ENCODE measurements around the gene TEDC2.
"Not testable (repeated sequence)": the region's sequence is repeated elsewhere in the genome, so short reads cannot be mapped to it uniquely, and the experiment has no call there.

The TEDC2 gene

DNA sequence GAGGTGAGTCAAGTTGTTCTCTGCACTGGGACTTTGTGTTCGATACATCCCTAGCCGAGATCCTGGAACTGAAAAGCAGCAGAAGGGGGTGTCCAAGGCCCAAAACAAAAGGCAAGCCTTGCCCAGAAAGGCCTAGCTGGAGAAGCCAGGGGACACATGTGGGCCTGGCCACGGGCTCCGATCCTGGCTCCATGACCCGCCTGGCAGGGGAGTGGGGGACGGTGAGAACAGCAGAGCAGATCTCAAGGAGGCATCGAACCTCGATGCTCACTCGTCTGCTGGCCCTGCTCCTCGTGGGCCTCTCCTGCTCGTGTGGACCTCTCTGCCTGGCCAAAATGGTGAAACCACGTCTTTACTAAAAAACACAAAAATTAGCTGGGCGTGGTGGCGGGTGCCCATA, 21.8 kb upstream of the TEDC2 start:
- DNase-seq = no peak

DNA sequence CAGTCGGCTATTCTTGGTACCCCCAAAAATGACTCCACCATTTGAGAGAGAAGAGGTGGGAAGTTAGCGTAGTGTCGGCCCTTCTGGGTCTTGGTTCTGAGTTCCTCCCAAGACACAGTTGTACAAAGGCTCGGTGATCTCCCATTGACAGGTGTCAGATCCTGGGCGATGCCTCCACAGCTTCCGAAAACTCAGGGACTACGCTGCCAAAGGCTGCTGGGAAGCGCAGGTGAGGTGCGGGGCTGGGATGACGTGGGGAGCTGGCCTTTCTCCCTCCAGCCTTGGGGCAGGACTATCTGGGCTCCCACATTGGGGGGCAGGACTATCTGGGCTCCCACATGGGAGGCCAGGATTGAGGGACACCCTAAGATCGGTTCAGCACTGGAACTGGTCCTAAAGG, 20.3 kb upstream of the TEDC2 start:
- no peak for DNase-seq

DNA sequence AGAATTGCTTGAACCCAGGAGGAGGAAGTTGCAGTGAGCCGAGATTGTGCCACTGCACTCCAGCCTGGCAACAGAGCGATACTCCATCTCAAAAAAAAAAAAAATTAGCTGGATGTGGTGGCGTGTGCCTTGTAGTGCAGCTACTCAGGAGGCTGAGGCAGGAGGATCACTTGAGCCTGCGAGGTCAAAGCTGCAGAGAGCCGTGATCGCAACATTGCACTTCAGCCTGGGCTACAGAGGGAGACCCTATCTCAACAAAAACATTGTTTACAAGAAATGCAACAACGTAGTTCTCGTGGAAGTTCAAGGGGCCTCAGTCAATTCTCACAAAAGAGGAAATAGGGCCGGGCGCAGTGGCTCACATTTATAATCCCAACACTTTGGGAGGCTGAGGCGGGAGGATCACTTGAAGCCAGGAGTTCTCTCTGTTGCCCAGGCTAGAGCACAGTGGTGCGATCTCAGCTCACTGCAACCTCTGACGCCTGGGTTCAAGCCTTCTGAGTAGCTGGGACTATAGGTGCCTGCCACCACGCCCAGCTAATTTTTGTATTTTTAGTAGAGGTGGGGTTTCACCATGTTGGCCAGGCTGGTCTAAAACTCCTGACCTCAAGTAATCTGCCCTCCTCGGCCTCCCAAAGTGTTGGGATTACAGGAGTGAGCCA, 18.6 kb upstream of the TEDC2 start:
- DNase-seq = not testable (repeated sequence)

DNA sequence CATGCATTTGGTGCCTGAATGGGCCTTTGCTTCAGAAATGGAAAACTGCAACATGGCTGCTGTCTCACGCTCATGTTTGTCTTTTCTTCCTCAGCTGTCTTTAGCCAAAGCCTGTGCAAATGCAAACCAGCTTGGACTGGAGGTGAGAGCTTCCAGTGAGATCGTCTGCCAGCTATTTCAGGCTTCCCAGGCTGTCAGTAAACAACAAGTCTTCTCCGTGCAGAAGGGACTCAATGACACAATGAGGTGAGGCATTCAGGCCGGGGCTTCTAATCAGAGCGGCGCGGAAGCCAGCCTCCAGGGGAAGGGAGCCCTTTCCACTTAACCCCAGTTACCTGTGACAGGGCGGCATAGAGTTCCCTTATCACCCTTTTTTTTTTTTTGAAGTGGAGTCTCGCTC, 16.4 kb upstream of the TEDC2 start:
- DNase-seq = no peak

DNA sequence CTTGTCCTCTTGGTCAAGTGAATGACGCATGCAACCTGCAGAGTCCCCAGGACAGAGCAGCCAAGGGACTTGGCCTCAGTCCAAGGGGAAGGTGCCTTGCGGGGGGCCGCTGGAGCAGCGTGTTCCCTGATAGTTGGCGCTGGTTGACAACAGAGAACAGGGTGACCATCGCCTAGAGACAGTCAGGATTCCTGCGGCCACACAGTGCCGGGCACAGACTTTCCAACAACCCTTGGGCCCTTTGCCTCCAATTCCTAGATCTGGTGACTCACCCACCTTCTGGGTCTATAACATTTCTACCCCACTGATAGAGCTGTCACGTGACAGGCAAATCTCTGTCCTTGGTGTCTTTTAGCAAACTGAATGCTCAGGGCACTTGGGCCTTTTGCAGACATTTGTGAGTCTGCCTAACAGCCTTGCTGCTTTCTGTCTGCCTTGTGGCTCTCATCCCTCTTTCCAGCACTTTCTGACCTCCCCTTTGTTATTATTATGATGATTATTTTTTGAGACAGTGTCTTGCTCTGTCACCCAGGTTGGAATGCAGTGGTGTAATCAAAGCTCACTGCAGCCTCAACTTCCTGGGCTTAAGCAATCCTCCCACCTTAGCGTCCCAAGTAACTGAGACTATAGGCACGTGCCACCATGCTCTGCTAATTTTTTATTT, 11.9 kb upstream of the TEDC2 start:
- no peak for DNase-seq

DNA sequence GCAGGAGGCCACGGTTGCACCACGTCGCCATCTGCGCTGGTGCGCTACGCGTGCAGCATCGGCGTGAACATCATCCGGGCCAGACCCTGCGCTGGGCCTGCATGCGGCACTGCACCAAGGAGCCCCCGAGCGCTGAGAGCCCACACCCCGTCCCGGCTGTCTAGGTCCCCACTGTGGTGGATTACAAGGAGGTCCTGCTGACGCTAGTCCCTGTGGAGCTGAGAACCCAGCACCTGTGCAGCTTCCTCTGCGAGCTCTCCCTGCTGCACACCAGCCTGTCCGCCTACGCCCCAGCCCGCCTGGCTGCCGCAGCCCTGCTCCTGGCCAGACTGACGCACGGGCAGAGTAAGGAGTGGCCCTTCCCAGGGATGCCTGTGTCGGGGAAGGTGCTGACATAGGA, 10.8 kb upstream of the TEDC2 start:
- no peak for DNase-seq

DNA sequence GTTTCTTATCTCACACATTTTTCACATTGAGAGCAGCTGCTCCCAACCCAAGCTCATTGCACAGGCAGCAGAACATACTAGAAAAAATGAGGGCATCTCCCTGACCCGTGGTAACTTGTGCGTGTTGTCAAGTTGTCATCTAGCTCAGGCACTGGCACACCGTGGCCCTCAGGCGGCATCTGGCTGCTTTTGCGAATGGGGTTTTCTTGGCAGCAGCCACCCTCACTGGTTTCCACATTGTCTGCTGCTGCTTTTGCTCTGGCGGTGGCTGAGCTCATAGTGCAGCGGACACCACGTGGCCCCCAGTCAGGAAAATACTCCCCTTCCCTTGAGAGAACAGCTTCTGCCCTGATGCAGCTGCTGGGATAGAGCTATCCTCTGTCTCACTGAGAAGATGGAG, 9.4 kb upstream of the TEDC2 start:
- no peak for DNase-seq

DNA sequence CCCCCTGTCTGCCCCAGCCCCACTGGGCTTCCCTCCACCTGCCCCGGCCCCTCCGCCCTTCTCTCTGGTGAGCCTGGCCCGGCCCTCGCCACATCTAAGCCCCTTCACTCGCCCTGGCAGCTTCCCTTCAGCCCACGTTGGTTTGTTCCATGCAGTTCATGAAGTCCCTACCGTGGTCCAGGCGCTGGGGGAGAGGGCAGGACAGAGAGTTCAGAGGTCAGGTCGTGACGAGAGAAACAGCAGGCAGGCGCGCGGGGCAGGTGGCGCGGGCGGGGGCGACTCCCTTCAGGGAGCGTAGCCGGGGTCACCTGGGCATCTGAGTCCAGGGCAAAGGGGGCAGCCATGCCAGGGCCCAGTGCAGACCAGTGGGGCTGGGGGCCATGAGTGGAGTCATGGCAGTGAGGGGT, 8.9 kb upstream of the TEDC2 start:
- no peak for DNase-seq

DNA sequence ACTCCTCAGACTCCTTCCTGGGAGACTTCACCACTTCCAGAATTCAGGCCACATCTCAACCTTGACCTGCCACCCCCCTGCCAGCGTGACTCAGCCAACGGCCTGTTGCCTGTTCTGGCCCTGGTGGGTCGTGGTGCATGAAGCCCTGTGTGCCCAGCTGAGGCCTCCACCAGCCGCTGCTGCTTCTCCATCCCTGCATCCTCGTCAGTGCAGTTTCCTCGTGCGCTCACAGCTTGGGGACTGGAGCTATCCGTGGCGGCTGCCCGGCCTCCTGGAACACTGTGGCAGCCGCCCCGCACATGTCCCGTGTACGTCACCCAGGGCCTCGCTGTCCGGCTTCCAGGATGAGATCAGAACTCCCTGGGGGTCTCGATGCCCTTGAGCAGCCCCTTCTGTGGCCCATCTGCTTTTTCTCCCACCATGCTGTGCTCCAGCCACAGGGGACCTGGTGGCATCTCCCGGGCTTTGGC, 8.0 kb upstream of the TEDC2 start:
- DNase-seq = no peak

DNA sequence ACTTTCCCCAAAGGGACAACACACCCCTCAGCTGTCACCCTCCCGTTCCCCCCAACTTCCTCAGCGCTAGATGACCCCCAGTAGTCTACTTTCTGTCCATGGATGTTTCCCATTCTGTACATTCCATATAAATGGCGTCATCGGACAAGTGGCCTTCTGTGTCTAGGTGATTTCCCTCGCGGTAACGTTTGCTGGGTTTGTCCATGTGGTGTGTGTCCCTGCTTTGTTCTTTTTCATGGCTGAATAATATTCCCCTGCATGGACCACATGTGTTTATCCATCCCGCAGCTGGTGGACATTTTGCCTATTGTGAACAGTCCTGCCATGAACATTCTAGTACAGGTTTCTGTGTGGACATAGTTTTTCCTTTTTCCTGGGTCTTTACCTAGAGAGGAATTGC, 7.3 kb upstream of the TEDC2 start:
- no peak for DNase-seq

DNA sequence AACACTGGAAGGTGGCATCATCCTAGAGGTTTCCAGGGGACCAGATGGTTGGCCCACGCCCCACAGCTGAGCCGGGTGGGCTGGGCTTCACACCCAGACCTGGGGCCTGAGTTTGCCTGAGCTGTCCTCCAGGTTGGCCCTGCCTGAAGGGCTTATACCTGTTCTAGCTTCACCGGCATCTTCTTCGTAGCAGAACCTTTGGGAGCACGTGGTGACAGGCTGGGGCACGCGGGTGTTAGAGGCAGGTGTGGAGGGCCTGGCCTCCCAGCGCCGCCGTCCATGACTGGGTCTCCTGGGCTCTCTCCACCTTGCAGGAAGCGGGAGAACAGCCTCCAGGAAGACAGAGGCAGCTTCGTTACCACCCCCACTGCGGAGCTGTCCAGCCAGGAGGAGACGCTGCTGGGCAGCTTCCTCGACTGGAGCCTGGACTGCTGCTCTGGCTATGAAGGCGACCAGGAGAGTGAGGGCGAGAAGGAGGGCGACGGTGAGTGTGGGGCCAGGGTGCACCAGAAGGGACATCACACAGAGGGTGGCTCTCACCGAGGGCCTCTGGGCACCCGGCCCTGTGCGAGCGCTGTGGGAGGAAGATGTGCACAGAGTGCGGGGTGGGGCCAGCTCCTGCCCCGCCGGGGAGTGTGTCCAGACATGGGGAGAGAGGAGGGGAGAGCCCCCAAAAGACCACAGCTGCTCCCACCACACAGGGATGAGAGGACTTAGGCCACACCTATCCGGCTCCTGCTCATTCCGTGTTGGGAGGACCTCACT, 4.6 kb upstream of the TEDC2 start:
- no peak for DNase-seq

DNA sequence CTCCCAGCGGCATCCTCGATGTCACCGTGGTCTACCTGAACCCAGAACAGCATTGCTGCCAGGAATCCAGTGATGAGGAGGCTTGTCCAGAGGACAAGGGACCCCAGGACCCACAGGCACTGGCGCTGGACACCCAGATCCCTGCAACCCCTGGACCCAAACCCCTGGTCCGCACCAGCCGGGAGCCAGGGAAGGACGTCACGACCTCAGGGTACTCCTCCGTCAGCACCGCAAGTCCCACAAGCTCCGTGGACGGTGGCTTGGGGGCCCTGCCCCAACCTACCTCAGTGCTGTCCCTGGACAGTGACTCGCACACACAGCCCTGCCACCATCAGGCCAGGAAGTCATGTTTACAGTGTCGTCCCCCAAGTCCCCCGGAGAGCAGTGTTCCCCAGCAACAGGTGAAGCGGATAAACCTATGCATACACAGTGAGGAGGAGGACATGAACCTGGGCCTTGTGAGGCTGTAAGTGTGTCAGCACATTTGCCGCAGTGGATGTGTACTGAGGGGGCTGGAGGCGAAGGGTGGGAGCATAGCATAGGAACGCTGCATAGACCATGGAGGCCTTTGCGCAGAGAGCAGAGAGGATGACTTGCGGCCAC, 3.3 kb upstream of the TEDC2 start:
- DNase-seq = no peak

DNA sequence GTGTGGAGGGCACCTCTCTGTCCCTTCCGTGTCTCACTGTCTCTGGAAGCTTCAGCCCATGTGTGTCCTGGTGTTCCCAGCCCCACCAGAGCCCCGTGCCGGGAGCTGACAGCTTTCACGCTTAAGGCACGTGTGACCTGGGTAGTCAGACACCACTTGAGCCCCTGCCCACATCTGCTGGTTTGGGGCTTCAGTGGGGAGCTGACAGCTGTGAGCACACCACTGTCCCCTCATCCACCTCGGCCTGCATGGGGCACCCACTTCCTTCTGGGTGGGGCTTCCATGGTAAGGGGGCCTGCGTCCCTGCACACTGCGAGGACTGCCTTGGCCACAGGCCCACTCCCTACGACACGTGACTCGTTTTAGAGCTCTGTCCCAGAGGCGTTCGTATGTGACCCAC, 2.6 kb upstream of the TEDC2 start:
- no peak for DNase-seq

DNA sequence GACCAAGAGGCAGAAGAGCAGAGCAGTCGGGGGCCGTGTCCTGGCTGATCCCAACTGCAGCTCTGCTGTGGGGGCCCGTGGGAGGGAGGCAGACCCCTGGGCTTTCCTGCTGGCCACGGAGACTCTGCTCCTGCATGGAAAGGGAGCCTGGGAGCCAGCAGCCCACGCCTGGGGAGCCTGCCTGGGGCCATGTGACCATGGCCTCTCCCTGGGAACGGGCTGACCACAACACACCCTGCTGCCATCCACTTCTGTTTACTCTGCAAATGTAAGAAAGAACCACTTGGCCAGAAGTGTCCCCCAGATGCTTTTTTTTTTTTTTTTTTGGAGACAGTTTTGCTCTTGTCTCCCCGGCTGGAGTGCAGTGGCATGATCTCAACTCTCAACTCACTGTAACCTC, 2.0 kb upstream of the TEDC2 start:
- DNase-seq = no peak

DNA sequence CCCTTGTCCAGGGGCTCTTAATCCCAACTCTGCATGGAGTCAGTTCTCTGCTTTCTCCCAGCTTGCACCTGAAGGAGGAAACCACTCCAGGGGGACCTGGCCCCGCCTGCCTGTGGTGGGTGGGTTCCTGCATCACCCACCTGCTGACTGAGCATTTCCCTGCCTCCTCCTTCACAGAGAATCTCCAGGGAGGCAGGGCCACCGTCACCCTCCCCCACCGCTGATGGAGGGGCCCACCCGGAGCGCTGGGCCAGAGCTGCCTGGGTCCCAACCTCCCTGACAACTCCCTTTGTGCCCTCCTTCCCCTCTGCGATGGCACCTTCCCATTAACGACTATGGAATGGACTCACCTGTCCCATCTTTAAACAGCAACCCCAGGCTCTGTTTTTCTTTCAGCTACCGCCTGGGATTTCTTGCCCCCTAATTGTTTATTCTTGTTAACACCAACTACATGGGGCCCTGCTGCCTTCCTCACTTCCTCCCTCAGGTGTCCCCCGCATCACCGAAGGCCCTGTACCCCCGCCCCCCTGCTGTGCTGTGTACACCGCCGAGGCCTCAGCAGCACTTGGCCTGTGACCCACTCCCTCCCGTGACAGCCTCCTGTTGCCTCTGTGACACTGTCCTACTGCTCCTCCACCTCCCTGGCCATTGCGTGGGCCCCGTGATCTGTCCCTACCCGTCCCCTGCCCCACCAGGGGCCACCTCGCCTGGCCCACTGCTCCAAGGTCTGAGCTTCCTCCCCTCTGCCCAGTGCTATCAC, 842 bp upstream of the TEDC2 start:
- no peak for DNase-seq

DNA sequence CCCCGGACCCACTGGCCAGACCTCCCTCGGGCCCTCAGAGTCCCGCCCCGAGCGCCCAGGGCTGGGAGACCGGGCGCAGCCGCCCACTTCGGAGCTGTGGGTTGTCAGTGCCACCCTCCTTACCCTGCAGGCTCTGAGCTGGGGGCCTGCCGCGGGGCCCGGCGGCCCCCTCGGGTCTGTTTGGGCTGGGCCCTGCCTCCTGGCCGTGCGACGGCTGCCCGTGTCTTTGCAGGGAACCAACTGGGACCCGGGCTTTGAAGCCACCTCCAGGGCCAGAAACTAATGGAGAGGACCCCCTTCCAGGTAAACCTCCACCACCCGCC, 443 bp downstream of the TEDC2 start:
- DNase-seq = no peak

DNA sequence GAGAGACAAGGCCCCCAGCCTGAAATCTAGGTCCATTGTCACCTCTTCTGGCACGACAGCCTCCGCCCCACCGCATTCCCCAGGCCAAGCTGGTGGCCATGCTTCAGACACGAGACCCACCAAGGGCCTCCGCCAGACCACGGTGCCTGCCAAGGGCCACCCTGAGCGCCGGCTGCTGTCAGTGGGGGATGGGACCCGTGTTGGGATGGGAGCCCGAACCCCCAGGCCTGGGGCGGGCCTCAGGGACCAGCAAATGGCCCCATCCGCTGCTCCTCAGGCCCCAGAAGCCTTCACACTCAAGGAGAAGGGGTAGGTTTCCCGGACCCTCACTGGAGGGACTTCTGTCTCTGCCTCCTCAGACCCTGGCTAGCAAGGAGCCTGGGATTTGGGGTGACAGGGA, 1.0 kb downstream of the TEDC2 start:
- DNase-seq = no peak

DNA sequence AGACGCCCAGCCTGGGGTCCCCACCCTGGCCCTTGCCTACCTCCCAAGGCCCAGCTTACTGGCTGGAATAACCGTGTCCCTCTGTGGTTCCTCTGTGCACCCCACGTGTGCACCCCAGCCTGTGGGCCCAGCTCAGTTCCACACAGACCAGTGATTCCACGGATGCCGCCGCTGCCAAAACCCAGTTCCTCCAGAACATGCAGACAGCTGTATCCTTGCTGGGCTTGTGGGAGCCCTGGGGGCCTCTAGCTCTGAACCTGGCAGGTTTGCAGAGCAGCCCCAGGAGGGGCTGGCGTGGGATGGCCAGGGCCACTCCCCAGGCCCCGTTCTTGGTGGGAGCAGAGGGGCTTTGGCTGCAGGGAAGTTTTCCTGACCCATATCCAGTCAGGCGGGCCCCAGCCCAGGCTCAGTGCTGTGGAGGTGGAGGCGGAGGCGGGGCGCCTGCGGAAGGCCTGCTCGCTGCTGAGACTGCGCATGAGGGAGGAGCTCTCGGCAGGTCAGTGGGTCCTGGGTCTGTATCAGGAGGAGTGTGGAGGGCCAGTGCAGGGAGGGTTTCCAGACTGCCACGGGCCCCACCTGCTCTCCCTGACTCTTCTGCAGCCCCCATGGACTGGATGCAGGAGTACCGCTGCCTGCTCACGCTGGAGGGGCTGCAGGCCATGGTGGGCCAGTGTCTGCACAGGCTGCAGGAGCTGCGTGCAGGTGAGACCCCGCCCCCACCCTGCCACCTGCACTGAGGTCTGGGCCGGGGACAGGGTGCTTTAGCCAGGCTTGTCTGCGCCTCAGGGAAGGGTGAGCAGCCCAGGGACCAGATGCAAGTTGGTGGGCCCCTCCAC, 2.3 kb downstream of the TEDC2 start:
- DNase-seq = no peak

DNA sequence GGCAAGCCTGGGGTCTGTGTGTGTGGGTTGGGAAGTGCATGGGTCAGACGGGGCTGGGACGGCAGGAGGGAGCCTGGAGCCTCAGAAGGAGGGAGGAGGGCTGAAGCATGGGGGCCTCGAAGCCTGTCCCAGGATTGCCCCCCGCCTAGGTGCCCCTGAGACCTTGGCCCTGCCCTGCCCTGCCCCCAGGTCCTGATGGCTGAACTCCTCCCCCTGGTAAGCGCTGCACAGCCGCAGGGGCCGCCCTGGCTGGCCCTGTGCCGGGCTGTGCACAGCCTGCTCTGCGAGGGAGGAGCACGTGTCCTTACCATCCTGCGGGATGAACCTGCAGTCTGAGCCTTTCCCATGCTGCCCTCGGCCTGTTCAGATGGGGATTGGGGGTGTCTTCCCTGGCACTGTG, 4.4 kb downstream of the TEDC2 start:
- DNase-seq = no peak

DNA sequence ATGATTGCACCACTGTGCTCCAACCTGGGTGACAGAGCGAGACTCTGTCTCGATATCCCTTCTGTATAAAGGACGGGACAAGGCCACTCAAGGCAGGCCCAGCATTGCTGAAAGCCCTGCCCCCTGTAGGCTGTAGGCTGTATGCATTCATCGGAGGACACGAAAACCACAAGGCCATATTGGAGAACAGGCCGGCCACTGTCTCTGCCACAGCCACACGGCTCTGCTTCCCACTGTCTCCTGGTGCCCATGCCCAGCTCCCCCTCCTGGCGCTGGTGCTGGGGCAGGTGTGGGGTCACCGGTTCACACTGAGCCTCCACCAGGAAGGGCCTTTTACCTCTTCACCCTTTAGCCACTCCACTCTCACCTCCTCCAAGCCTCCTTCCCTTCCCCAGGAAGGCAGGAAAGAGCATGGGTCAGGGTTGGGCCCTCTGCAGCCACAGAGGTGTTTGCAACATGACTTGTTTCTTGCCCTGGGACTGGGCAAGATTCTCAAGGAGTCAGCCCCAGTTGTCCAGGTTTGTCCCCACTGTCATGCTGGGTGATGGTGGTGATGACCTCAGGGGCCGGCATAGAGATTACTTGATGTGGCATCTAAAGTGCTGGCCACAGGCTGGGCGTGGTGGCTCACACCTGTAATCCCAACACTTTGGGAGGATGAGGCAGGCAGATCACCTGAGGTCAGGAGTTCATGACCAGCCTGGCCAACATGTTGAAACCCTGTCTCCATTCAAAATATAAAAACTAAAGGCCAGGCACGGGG, 5.9 kb downstream of the TEDC2 start:
- no peak for DNase-seq
